Erythroblast (primary cell): ENCODE measurements around the gene ATP6V1F.

Experiments used
- GATA1 ChIP-seq: IDR thresholded peaks from 2 replicates; pipeline ENCODE4 v1.6.1; 2011; ENCODE audit warnings: low read depth, mild to moderate bottlenecking, control low read depth, low read length, moderate library complexity
- POLR2A ChIP-seq: IDR thresholded peaks from 2 replicates; pipeline ENCODE4 v1.6.1; 2011; ENCODE audit warnings: mild to moderate bottlenecking, low read length

- TF ChIP-seq POLR2A (no peak), GATA1 (no peak)
Observed at GRCh38 chr7:128845475-128845874, 17.2 kb upstream of the ATP6V1F start.
